Panc1 (cell line): ENCODE measurements around the gene HYAL3. TPM values are rescaled to one million over a fixed set of nuclear protein-coding genes. Genes with fewer than 3 reads are reported as not detected.

Experiments used
- ATAC-seq: fragments of 200-7000 bp; cut with Tn5 transposase; 2 replicates; pipeline ENCODE4 v1.9.1; 2020; ENCODE audit warnings: mild to moderate bottlenecking, moderate library complexity
- BruUV-seq: library from RNA; stranded (reverse); fragments of 400-500 nt; replicated peaks from 2 replicates; lab custom pipeline; 2021; lab: Mats Ljungman, UMichigan
- CTCF ChIA-PET: fragments of 300-600 bp; sonication (Branson Sonifier 250); formaldehyde crosslinking; loops from one replicate; lab custom pipeline; 2022; ENCODE audit warnings: antibody characterized with exemption; lab: Charles Lee
- POLR2A ChIA-PET: fragments of 300-600 bp; sonication (Branson Sonifier 250); formaldehyde crosslinking; loops from one replicate; lab custom pipeline; 2022; ENCODE audit warnings: antibody characterized with exemption; lab: Charles Lee
- DNase-seq: peaks from one replicate; pipeline ENCODE4 v3.0.0-alpha.2; 2010; ENCODE audit warnings: low read depth, low spot score
- H3K27ac ChIP-seq: 2 replicates; pipeline ENCODE4 v1.5.1; 2011; ENCODE audit warnings: mild to moderate bottlenecking, low read length, inconsistent platforms
- H3K27me3 ChIP-seq: fragments of 200-500 bp; sonication (Bioruptor generic); 2 replicates; pipeline ENCODE4 v1.6.0; 2014; ENCODE audit warnings: low read length, inconsistent platforms; ENCODE audit not compliant: control insufficient read depth, insufficient read depth
- H3K36me3 ChIP-seq: fragments of 200-500 bp; sonication (Bioruptor generic); 2 replicates; pipeline ENCODE4 v1.5.1; 2014; ENCODE audit warnings: inconsistent platforms, mild to moderate bottlenecking, low read length, moderate library complexity; ENCODE audit not compliant: control insufficient read depth, insufficient read depth
- H3K4me1 ChIP-seq: 2 replicates; pipeline ENCODE4 v1.5.1; 2011; ENCODE audit warnings: inconsistent platforms, mild to moderate bottlenecking, low read length, moderate library complexity; ENCODE audit not compliant: control insufficient read depth, insufficient read depth
- H3K4me3 ChIP-seq, 2 experiments: 2 replicates each; pipeline ENCODE4 v1.5.1; 2011 to 2012; ENCODE audit warnings: low read depth in 2 of 2, low read length in 2 of 2, mild to moderate bottlenecking in 2 of 2, inconsistent platforms in 1 of 2, moderate library complexity in 1 of 2
- H3K9me3 ChIP-seq: fragments of 200-500 bp; sonication (Bioruptor generic); 2 replicates; pipeline ENCODE4 v1.5.1; 2014; ENCODE audit warnings: low read depth, mild to moderate bottlenecking, inconsistent platforms, low read length, moderate library complexity; ENCODE audit not compliant: control insufficient read depth, insufficient read depth
- CTCF ChIP-seq: fragments of 450-650 bp; IDR thresholded peaks from 2 replicates; pipeline ENCODE4 v1.5.1; 2017; ENCODE audit warnings: mild to moderate bottlenecking
- POLR2AphosphoS5 ChIP-seq: IDR thresholded peaks from 2 replicates; pipeline ENCODE4 v1.6.1; 2012; ENCODE audit warnings: mild to moderate bottlenecking, low read depth, low read length, moderate library complexity
- REST ChIP-seq, 2 experiments: IDR thresholded peaks; 2 replicates each; pipeline ENCODE4 v1.6.1; 2011 to 2012; ENCODE audit warnings: low read depth in 2 of 2, control low read depth in 1 of 2, low read length in 1 of 2, mild to moderate bottlenecking in 1 of 2, moderate library complexity in 1 of 2; ENCODE audit not compliant: insufficient read depth in 1 of 2
- SIN3A ChIP-seq: IDR thresholded peaks from 2 replicates; pipeline ENCODE4 v1.6.1; 2012; ENCODE audit warnings: low read depth, mild to moderate bottlenecking, low read length, moderate library complexity, borderline replicate concordance; ENCODE audit not compliant: insufficient read depth
- TCF7L2 ChIP-seq: IDR thresholded peaks from 2 replicates; pipeline ENCODE4 v1.6.1; 2011; ENCODE audit warnings: mild to moderate bottlenecking, low read depth, low read length, inconsistent platforms
- in situ Hi-C: cut with HindIII; loops from 2 replicates; pipeline ENCODE4 v1.10.0; 2016; ENCODE audit warnings: low sequenced_read_pairs, low pct_unique_long_range_greater_than_20kb
- intact Hi-C: fragments of 100-400 bp; cut with micrococcal nuclease; formaldehyde crosslinking; loops from one replicate; pipeline ENCODE4 v1.10.0; 2022; ENCODE audit not compliant: unreplicated experiment
- total RNA-seq: library from RNA; stranded (reverse); gene quantifications from one replicate; pipeline ENCODE4 v1.2.1, GENCODE V29; 2021; ENCODE audit not compliant: unreplicated experiment

HYAL3 gene
- total RNA-seq, 1 experiment from 2014 or later = 3.9 TPM

DNA sequence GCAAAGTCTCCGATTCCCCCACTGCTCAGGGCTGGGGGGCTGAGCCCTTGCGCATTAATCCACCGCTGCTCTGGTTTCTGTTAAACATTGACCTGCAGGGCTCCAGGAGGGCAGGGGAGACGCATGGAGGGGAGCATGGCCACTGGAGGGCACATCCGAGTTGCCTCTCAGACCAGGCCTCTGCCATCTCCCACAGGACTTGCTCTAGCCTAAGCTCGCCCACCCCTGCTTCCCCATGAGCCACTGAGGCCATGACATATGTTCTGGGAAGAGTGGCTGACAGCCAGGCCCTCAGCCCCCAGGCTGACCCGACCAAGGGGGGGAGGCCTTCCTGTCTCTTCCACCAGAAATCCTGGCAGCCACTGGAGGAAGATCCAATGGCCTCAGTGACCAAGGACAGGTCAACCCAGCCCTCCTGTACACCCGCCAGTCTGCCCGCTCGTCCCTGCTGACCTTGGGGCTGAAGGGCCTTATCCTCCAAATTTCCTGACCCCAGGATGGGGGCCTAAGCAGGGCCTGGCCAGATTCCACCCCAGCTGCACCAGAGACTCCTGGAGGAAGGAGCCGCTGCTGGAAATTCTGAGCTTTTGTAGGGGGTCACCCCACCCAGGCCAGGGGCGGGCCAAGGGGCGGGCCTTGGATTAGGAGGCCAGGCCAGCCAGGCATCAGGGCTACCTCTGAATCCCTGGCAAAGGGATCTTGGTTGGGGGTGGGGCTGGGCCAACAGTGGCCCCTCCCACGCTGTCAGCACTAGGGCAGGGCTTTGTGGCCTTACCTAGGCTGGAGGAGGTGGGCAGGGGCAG, 4.0 kb upstream of the HYAL3 start, which contains the start of gene HYAL1:
TSS of gene HYAL1 (minus strand) at position 562 of the 803 bp plus-strand sequence. CDS start 618 bp downstream, outside the sequence.
- BruUV-seq = no TSS peak
- ATAC-seq = no peak
- peaks cover 3% of the 10 kb centered on the region for H3K4me1 ChIP-seq
- in situ Hi-C loops (no loop called here), intact Hi-C loops (no loop called here)
- ChIA-PET CTCF (no interaction called here), POLR2A (no interaction called here)
- no peaks in the 10 kb centered on the region for H3K27me3 ChIP-seq
- DNase-seq = no peak
- H3K9me3 ChIP-seq = no peaks in the 10 kb centered on the region
- no peak within 1 kb of the TSS for H3K27ac ChIP-seq
- TF ChIP-seq SIN3A = no peak
- TF ChIP-seq CTCF = no peak; the same call in 1 of the 2 replicates
- no peak for TF ChIP-seq TCF7L2
- no peak for TF ChIP-seq REST (IDR thresholded peaks at IDR 0.05; ENCODE audit: insufficient read depth in 1 of 2, low read depth in 2 of 2, low read length in 1 of 2)
- no peak for TF ChIP-seq POLR2AphosphoS5
- H3K4me3 ChIP-seq = no peak within 1 kb of the TSS
- no peaks in the 10 kb centered on the region for H3K36me3 ChIP-seq

DNA sequence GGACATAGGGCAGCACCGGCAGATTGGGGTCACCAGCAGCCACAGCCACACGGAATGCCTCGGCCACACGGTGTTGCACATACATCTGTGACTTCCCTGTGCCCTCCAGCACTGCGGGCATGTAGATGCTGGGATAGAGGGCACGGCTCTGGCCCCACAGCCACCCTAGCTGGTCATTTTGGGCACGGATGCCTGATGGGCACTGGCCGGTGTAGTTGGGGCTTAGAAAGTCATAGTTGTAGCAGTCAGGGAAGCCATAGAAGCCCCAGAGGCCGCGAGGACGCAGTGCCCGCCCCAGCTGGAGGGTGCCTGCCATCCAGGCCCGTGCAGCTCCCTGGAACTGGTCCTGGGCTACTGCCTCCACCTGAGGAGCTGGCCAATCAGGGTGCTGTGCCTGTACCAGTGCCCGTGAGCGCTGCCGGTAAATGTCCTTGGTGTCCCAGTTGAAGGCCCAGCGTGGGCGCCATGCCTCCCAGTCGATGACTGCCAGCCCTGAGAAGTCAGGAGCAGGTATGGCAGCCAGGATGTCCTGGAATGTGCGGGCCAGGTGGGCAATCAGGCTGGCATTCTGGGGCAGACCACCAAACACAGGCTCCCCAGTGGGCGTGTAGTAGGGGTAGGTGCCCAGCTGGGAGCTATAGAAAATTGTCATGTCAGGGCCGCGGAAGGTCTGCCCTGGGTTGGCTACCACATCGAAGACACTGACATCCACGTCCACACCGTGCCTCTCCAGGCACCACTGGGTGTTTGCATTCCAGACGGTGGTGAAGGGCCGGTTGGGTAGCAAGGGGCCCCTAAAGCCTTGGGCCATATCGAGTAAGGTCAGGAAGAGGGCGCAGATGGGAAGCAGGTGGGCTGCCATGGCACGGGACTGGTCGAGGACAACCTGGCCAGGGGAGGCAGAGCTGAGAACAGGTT, 3.1 kb upstream of the HYAL3 start:
- no peaks in the 10 kb centered on the region for H3K9me3 ChIP-seq
- TF ChIP-seq CTCF (no peak), POLR2AphosphoS5 (no peak), REST (IDR thresholded peaks at IDR 0.05; ENCODE audit: insufficient read depth in 1 of 2, low read depth in 2 of 2, low read length in 1 of 2) (no peak), TCF7L2 (no peak), SIN3A (no peak)
- ATAC-seq (no peak), DNase-seq (no peak)
- intact Hi-C loops = no loop called here
- H3K36me3 ChIP-seq = no peaks in the 10 kb centered on the region
- BruUV-seq = no TSS peak
- H3K4me1 ChIP-seq = peaks cover 4% of the 10 kb centered on the region
- in situ Hi-C loops = no loop called here
- no peak overlapping the region for H3K27ac ChIP-seq
- CTCF ChIA-PET = no interaction called here
- H3K27me3 ChIP-seq = no peaks in the 10 kb centered on the region
- no peak overlapping the region for H3K4me3 ChIP-seq
- POLR2A ChIA-PET = no interaction called here
